AG09309 (cell line): ENCODE results near the gene RALB.
A peak's percentile ranks its signal among the peaks of the same experiment; 100 is the strongest.

ENCODE experiments used
- DNase-seq: peaks from one replicate; pipeline ENCODE4 v3.0.0-alpha.2; 2010; ENCODE audit warnings: low read depth
- H3K4me3 ChIP-seq: 2 replicates; pipeline ENCODE4 v1.5.1; 2011; ENCODE audit warnings: mild to moderate bottlenecking, low read depth, low read length, moderate library complexity; ENCODE audit not compliant: control insufficient read depth
- TF ChIP-seq, protein P1 (sequence below): IDR thresholded peaks from 2 replicates; pipeline ENCODE4 v1.5.1; 2011; ENCODE audit warnings: mild to moderate bottlenecking, low read depth, low read length, inconsistent platforms; ENCODE audit not compliant: insufficient read depth, control insufficient read depth; ENCODE audit errors: missing control alignments

Gene RALB

DNA sequence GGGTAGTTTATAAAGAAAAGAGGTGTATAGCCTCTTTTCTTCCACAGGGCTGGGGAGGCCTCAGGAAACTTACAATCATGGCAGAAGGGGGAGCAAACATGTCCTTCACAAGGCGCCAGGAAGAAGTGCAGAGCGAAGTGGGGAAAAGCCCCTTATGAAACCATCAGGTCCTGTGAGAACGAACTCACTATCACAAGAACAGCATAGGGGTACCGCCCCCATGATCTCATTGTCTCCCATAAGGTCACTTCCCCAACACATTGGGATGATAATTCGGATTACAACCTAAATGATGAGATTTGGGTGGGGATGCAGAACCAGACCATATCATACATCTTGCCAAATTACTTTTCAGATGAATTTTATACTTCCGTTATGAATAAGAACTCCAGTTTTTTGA lies 32.4 kb downstream of the RALB start:
- no peak overlapping the region for H3K4me3 ChIP-seq
- no peak for DNase-seq
- TF ChIP-seq, protein P1, sequence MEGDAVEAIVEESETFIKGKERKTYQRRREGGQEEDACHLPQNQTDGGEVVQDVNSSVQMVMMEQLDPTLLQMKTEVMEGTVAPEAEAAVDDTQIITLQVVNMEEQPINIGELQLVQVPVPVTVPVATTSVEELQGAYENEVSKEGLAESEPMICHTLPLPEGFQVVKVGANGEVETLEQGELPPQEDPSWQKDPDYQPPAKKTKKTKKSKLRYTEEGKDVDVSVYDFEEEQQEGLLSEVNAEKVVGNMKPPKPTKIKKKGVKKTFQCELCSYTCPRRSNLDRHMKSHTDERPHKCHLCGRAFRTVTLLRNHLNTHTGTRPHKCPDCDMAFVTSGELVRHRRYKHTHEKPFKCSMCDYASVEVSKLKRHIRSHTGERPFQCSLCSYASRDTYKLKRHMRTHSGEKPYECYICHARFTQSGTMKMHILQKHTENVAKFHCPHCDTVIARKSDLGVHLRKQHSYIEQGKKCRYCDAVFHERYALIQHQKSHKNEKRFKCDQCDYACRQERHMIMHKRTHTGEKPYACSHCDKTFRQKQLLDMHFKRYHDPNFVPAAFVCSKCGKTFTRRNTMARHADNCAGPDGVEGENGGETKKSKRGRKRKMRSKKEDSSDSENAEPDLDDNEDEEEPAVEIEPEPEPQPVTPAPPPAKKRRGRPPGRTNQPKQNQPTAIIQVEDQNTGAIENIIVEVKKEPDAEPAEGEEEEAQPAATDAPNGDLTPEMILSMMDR, result no peak

DNA sequence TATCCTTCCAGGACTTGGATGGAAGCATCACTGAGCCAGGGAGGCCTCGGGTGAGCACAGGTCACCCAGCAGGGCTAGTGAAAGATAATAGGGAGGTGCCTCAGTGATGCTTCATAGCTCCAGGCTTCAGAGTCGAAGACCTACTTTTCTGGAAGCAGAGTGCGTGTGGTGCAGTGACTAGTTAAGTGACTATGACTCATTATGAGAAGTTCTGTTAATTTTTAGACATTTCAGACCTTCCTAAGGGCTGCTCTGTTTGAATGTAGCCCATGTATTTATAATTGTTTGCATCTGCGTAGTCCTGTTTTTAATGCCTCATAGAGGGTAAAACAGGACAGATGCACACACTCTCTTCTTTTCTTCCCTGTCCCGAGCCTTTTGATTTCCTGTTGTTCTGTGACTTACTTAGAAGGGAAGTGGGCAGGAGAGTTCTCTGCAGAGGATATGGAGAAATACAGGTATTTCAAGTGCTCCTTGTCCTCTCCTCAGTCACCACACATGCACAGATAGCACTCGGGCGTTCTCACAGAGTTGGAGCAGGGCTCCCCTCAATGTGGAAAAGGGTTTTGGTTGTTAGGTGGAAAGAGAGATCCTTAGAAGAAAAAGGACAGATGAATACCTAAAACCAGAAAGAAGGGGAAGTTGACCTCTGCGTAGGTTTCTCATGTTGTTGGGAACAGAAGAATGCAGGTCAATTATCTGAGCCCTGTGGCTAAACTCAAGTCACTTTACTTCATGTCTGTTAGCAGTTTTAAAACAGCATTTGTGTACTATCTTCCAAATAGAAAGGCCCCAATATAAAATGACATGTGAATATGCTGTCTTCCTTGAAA lies 34.7 kb downstream of the RALB start:
- TF ChIP-seq, protein P1, result no peak
- no peak overlapping the region for H3K4me3 ChIP-seq
- peak; percentile 78 for DNase-seq

DNA sequence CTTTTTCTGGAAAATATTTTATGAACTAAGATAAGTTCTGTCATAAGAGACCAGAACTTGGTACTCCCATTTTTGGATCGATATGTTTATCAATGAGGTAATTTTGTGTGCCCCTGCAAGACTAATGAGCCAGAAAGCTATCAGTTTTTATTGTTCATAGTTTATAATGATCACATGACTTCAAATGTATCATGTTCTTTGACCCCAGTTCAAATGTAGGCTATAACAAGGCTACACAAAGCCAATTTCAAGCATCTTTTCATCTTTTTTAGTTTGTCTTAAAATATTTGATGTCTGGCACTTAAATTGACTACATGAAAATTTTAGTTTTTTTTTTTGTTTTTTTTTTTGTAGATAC lies 35.3 kb downstream of the RALB start:
- TF ChIP-seq, protein P1, result no peak
- DNase-seq, result no peak
- H3K4me3 ChIP-seq, result no peak overlapping the region

DNA sequence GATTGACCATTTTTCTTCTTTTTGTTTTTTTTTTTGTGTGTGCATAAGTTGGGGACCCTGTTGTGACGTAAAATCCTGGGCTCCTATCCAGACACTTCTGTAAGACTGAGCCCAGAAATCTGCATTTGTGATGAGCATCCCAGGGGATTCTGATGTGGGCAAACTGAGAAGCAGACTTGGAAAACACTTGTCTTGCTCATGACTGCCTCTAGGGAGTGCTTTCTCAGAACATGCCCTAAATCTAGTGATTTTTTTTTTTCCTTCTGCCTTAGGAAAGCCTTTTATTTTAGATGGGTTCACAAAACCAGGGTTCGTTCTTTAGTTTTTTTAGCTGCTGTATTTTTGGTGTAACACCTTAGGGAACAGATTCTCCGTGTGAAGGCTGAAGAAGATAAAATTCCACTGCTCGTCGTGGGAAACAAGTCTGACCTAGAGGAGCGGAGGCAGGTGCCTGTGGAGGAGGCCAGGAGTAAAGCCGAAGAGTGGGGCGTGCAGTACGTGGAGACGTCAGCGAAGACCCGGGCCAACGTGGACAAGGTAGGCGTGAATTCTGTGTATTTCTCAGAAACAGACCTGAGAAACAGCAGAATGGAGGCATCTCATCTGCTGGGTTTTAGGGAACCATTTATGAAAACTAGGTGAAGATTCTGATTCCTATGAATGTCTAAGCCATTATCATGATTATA lies 36.7 kb downstream of the RALB start:
- H3K4me3 ChIP-seq, result no peak overlapping the region
- no peak for DNase-seq
- TF ChIP-seq, protein P1, result no peak

DNA sequence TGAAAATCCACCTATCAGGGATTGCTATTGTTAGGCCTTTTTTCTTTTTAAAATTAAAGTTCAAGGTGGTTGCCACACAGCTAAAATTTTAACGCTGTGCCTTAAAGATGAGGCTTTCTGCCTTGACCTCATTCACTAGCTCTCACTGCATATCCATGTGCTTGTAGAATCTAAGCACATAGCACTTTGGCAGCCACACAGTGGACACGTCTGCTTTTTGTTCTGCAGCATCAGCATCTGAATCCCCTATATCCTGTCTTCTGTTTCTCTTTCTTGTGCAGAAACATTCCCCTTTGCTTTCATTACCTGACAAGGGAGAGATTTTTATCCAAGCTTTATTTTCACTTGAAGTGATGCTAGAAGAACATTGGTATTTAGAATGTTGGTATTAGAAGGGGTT lies 38.1 kb downstream of the RALB start:
- no peak for DNase-seq
- no peak overlapping the region for H3K4me3 ChIP-seq
- TF ChIP-seq, protein P1, result no peak

DNA sequence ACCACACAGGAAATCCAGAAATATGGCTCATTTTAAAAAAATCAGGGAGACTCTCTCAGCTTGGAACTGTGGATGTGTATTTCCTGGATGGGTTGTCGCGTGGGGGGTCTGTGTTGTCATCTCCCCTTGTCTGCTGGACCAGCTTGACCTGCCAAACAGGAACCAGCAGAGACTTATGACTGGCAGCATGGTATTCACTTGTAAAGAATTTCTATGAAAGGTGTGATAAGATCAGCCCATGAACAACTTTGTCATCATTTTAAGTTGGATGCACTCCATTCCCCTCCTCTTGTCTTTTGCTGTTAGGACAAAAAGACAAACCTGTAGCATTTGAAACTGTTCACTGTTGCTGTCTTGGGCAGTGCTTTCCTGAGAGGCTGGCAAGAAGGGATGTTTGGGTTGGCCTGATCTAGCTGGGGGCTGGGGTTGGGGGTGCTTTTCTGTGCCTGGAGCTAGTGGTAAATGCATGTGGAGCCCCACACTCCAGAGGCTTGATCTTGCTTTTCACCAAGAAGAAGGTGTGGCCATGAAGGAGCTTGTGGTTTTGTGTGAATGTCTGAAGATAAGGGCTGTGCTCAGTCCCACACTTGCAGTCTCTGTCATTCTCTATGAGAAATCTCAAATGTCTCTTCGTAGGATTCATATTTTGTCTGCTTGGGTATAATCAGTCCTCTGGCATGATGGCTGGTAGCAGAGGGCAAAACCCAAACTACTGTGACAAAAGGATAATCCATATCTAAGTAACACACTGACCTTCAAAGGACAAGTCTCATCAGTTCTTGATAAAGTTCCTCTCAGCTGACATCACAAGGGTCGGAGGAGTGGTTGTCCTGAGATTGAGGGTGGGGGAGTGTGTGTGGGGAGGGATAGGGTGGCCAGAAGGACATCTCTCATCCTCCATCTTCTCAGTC lies 39.0 kb downstream of the RALB start:
- no peak for DNase-seq
- TF ChIP-seq, protein P1, result no peak

More for the DNA sequence above, 39.0 kb downstream of the RALB start:
- H3K4me3 ChIP-seq, result no peak overlapping the region
